Testis (tissue), 3 donors: ENCODE measurements around the gene TDG. TPM values are rescaled to one million over a fixed set of nuclear protein-coding genes. Genes with fewer than 3 reads are reported as not detected.

Experiments
- DNase-seq: peaks from one replicate; pipeline ENCODE4 v3.0.0-alpha.2; 2019
- H3K27ac ChIP-seq, 2 donors: fragments of 200-600 bp; sonication (generic); one replicate each; pipeline ENCODE4 v1.5.1; 2019
- H3K27me3 ChIP-seq: fragments of 200-600 bp; sonication (generic); one replicate; pipeline ENCODE4 v1.5.1; 2019
- H3K36me3 ChIP-seq: fragments of 200-600 bp; sonication (generic); one replicate; pipeline ENCODE4 v1.5.1; 2017; ENCODE audit warnings: low read depth; ENCODE audit errors: missing control alignments
- H3K4me1 ChIP-seq: fragments of 200-600 bp; sonication (generic); one replicate; pipeline ENCODE4 v1.5.1; 2019
- H3K4me3 ChIP-seq, 2 donors: fragments of 200-600 bp; sonication (generic); one replicate each; pipeline ENCODE4 v1.5.1; 2017 to 2019
- H3K9me3 ChIP-seq: fragments of 200-600 bp; sonication (generic); one replicate; pipeline ENCODE4 v1.5.1; 2017
- CTCF ChIP-seq, 3 experiments: fragments of 450-650 bp in 2 of 3; fragments of 200-600 bp in 1 of 3; sonication (generic) in 1 of 3; IDR thresholded peaks; one replicate each; pipeline ENCODE4 v1.5.1; 2016 to 2019; ENCODE audit warnings: antibody characterized with exemption in 3 of 3, mild to moderate bottlenecking in 2 of 3, moderate library complexity in 1 of 3
- POLR2A ChIP-seq: fragments of 450-650 bp; IDR thresholded peaks from one replicate; pipeline ENCODE4 v1.6.1; 2017; ENCODE audit warnings: antibody characterized with exemption, mild to moderate bottlenecking, moderate library complexity
- WGBS, 2 donors: methylation state at CpG; one replicate each; pipeline ENCODE4 v1.1.5; 2018; 5-methylcytosine and 5-hydroxymethylcytosine counted together
- intact Hi-C: fragments of 100-400 bp; cut with DNase I; formaldehyde crosslinking; loops from one replicate; pipeline ENCODE4 v1.15.1; 2023; ENCODE audit warnings: low total_unique reads
- polyA plus RNA-seq: library from polyadenylated mRNA; stranded (reverse); fragments of 350-450 nt; fragmentation: Illumina TruSeq; extraction: RNeasy Lipid Tissue Mini Kit (QIAGEN cat#74804); gene quantifications from one replicate; pipeline ENCODE4 v1.2.3, GENCODE V29; 2014; ENCODE audit warnings: low read depth, low replicate concordance; ENCODE audit not compliant: insufficient read depth
- total RNA-seq, 2 donors: library from RNA; depleted of rRNA; stranded (reverse); fragments of >200 nt; gene quantifications; one replicate each; pipeline ENCODE4 v1.2.3, GENCODE V29; 2016

Gene TDG
- total and polyA plus RNA-seq, 3 donors from 2014 or later: 11.3 to 16.5 (median 16.0) TPM

GRCh38 chr12:103966736-103967135 lies 1.1 kb downstream of the TDG start:
- H3K9me3 ChIP-seq: no peaks in the 10 kb centered on the region
- peak overlapping the region; percentile 75 to 86 for H3K4me3 ChIP-seq
- no peaks in the 10 kb centered on the region for H3K27me3 ChIP-seq
- H3K36me3 ChIP-seq: no peaks in the 10 kb centered on the region
- no peak for DNase-seq
- 18 to 25% methylated on average over 1 of the region's 1 CpG for WGBS, 2 donors
- intact Hi-C loops: no loop called here
- peaks cover 18% of the 10 kb centered on the region for H3K4me1 ChIP-seq
- TF ChIP-seq CTCF (IDR thresholded peaks at IDR 0.05): no peak
- no peak for TF ChIP-seq POLR2A
- peak overlapping the region; percentile 87 to 93 for H3K27ac ChIP-seq

- Histone ChIP-seq H3K4me3 (no peak overlapping the region), H3K4me1 (peaks cover 13% of the 10 kb centered on the region), H3K27ac (no peak overlapping the region), H3K36me3 (no peaks in the 10 kb centered on the region), H3K9me3 (no peaks in the 10 kb centered on the region), H3K27me3 (no peaks in the 10 kb centered on the region)
- DNase-seq: no peak
- 56 to 63% methylated on average over 2 of the region's 2 CpGs for WGBS, 2 donors
- intact Hi-C loops: no loop called here
- no peak for TF ChIP-seq CTCF (IDR thresholded peaks at IDR 0.05)
Observed at GRCh38 chr12:103969391-103969790, 3.7 kb downstream of the TDG start.

- no peak overlapping the region for H3K27ac ChIP-seq
- WGBS, 2 donors: 62 to 68% methylated on average over 2 of the region's 2 CpGs
- no peaks in the 10 kb centered on the region for H3K9me3 ChIP-seq
- intact Hi-C loops: no loop called here
- no peak overlapping the region for H3K4me3 ChIP-seq
- H3K36me3 ChIP-seq: no peaks in the 10 kb centered on the region
- H3K4me1 ChIP-seq: no peaks in the 10 kb centered on the region
- TF ChIP-seq POLR2A: no peak
- no peak for TF ChIP-seq CTCF (IDR thresholded peaks at IDR 0.05)
- DNase-seq: no peak
- no peaks in the 10 kb centered on the region for H3K27me3 ChIP-seq
Observed at GRCh38 chr12:103973909-103974308, 8.2 kb downstream of the TDG start.

GRCh38 chr12:103975368-103975767 lies 9.7 kb downstream of the TDG start:
- TF ChIP-seq POLR2A (no peak), CTCF (IDR thresholded peaks at IDR 0.05) (no peak)
- WGBS, 2 donors: 67 to 71% methylated on average over 2 of the region's 2 CpGs
- Histone ChIP-seq H3K4me1 (no peaks in the 10 kb centered on the region), H3K4me3 (no peak overlapping the region), H3K36me3 (no peaks in the 10 kb centered on the region), H3K9me3 (no peaks in the 10 kb centered on the region), H3K27me3 (no peaks in the 10 kb centered on the region), H3K27ac (peak overlapping the region in 1 of 2 donors; percentile 34)
- intact Hi-C loops: no loop called here
- no peak for DNase-seq

- no peaks in the 10 kb centered on the region for H3K36me3 ChIP-seq
- intact Hi-C loops: no loop called here
- no peaks in the 10 kb centered on the region for H3K4me1 ChIP-seq
- TF ChIP-seq POLR2A: no peak
- no peak for TF ChIP-seq CTCF (IDR thresholded peaks at IDR 0.05)
- DNase-seq: no peak
- no peak overlapping the region for H3K4me3 ChIP-seq
- no peaks in the 10 kb centered on the region for H3K9me3 ChIP-seq
- H3K27me3 ChIP-seq: no peaks in the 10 kb centered on the region
- WGBS, 2 donors: 91 to 95% methylated on average over 4 of the region's 4 CpGs
- H3K27ac ChIP-seq: no peak overlapping the region
Observed at GRCh38 chr12:103978384-103978982, 12.8 kb downstream of the TDG start.
